HepG2 (cell line): ENCODE results near the gene NEBL. TPM values are rescaled to one million over a fixed set of nuclear protein-coding genes. Genes with fewer than 3 reads are reported as not detected.

ENCODE experiments used
- ATAC-seq: fragments of 200-7000 bp; cut with Tn5 transposase; 3 replicates; pipeline ENCODE4 v1.9.1; 2020; ENCODE audit warnings: mild to moderate bottlenecking, moderate library complexity
- BruUV-seq: library from RNA; stranded (reverse); fragments of 400-500 nt; replicated peaks from 2 replicates; lab custom pipeline; 2021; lab: Mats Ljungman, UMichigan
- CTCF ChIA-PET: fragments of 300-600 bp; formaldehyde crosslinking; extraction: SDS; loops from one replicate; lab custom pipeline; 2021; ENCODE audit warnings: low total read pairs, inconsistent platforms, low intra/inter-chr PET ratio; lab: Yijun Ruan, JAX
- POLR2A ChIA-PET: fragments of 350-600 bp; sonication (Branson Sonifier 250); formaldehyde crosslinking; loops from one replicate; lab custom pipeline; 2020; ENCODE audit warnings: antibody characterized with exemption, inconsistent platforms; lab: Yijun Ruan, JAX
- DNase-seq: peaks from one replicate; pipeline ENCODE4 v3.0.0-alpha.2; 2015; ENCODE audit warnings: low spot score
- FAIRE-seq: peaks from 3 replicates; lab custom pipeline; 2011; peaks lifted over from hg19 to GRCh38; lab: Jason Lieb, UNC
- H2AFZ ChIP-seq: one replicate; pipeline ENCODE4 v1.6.1; 2011; ENCODE audit warnings: low read length, inconsistent platforms
- H3K27ac ChIP-seq: fragments of 300-600 bp; 3 replicates; pipeline ENCODE4 v1.8.0; 2011; ENCODE audit warnings: mixed run types, mild to moderate bottlenecking, mixed read lengths, low read length, inconsistent platforms; ENCODE audit not compliant: insufficient read depth; ENCODE audit errors: extremely low read length
- H3K27me3 ChIP-seq, 2 experiments: fragments of 200-600 bp in 1 of 2; 2 replicates in 1 of 2; 3 replicates in 1 of 2; pipeline versions ENCODE4 v1.6.0 to v1.8.0; 2011; ENCODE audit warnings: low read length in 2 of 2, mild to moderate bottlenecking in 2 of 2, moderate library complexity in 2 of 2, inconsistent platforms in 1 of 2; ENCODE audit not compliant: insufficient read depth in 2 of 2, control insufficient read depth in 1 of 2
- H3K36me3 ChIP-seq, 2 experiments: fragments of 200-600 bp in 1 of 2; replicated peaks in 1 of 2; 2 replicates in 1 of 2; 3 replicates in 1 of 2; pipeline versions ENCODE4 v1.5.1 to v1.8.0; 2011; ENCODE audit warnings: low read length in 2 of 2, inconsistent platforms in 1 of 2; ENCODE audit not compliant: insufficient read depth in 2 of 2, control insufficient read depth in 1 of 2
- H3K4me1 ChIP-seq: 2 replicates; pipeline ENCODE4 v1.5.1; 2012; ENCODE audit warnings: low read length, inconsistent platforms; ENCODE audit not compliant: insufficient read depth
- H3K4me2 ChIP-seq: 2 replicates; pipeline ENCODE4 v1.6.0; 2011; ENCODE audit warnings: low read depth, low read length, inconsistent platforms
- H3K4me3 ChIP-seq, 3 experiments: fragments of 200-600 bp in 1 of 3; sonication (generic), shearing (Covaris generic) in 1 of 3; replicated peaks in 1 of 3; 2 replicates each; pipeline ENCODE4 v1.5.1; 2011 to 2016; ENCODE audit warnings: low read length in 3 of 3, inconsistent platforms in 2 of 3, low read depth in 2 of 3, mild to moderate bottlenecking in 2 of 3, control low read depth in 1 of 3, mixed read lengths in 1 of 3; ENCODE audit not compliant: insufficient read depth in 1 of 3
- H3K79me2 ChIP-seq: one replicate; pipeline ENCODE4 v1.6.1; 2011; ENCODE audit warnings: low read length, inconsistent platforms; ENCODE audit not compliant: insufficient read depth
- H3K9ac ChIP-seq: 2 replicates; pipeline ENCODE4 v1.6.0; 2011; ENCODE audit warnings: mild to moderate bottlenecking, low read depth, low read length, inconsistent platforms; ENCODE audit not compliant: insufficient read depth
- H3K9me3 ChIP-seq: 2 replicates; pipeline ENCODE4 v1.5.1; 2012; ENCODE audit warnings: mild to moderate bottlenecking, low read length
- H4K20me1 ChIP-seq: 2 replicates; pipeline ENCODE4 v1.6.0; 2011; ENCODE audit warnings: inconsistent platforms, mild to moderate bottlenecking, low read length, moderate library complexity; ENCODE audit not compliant: insufficient read depth
- BORCS8-MEF2B ChIP-seq: sonication (generic); formaldehyde crosslinking; IDR thresholded peaks from 2 replicates; pipeline ENCODE4 v1.8.0; 2022; ENCODE audit warnings: mild to moderate bottlenecking, missing genetic modification reagents
- FOXK1 ChIP-seq: sonication (generic); formaldehyde crosslinking; IDR thresholded peaks from 2 replicates; pipeline ENCODE4 v1.4.0; 2020; ENCODE audit warnings: low read depth, missing genetic modification reagents, borderline replicate concordance
- JARID2 ChIP-seq: sonication (generic); formaldehyde crosslinking; IDR thresholded peaks from 2 replicates; pipeline ENCODE4 v1.8.1; 2023; ENCODE audit warnings: missing genetic modification reagents, inconsistent platforms; ENCODE audit not compliant: insufficient replicate concordance
- MED8 ChIP-seq: sonication (generic); formaldehyde crosslinking; IDR thresholded peaks from 2 replicates; pipeline ENCODE4 v1.8.1; 2023; ENCODE audit warnings: mild to moderate bottlenecking, missing genetic modification reagents; ENCODE audit not compliant: insufficient replicate concordance
- NRL ChIP-seq: sonication (generic); formaldehyde crosslinking; IDR thresholded peaks from 2 replicates; pipeline ENCODE4 v1.5.0; 2020; ENCODE audit warnings: missing genetic modification reagents, mild to moderate bottlenecking, moderate library complexity, borderline replicate concordance
- TP53 ChIP-seq: sonication (generic); formaldehyde crosslinking; conservative IDR thresholded peaks from 2 replicates; pipeline ENCODE4 v1.4.0; 2020; ENCODE audit warnings: missing genetic modification reagents
- ZMAT5 ChIP-seq: sonication (generic); formaldehyde crosslinking; IDR thresholded peaks from 2 replicates; pipeline ENCODE4 v1.5.0; 2020; ENCODE audit warnings: mild to moderate bottlenecking, low read depth, missing genetic modification reagents, borderline replicate concordance
- ZNF232 ChIP-seq: sonication (generic); formaldehyde crosslinking; IDR thresholded peaks from 2 replicates; pipeline ENCODE4 v1.4.0; 2020; ENCODE audit warnings: missing genetic modification reagents, borderline replicate concordance
- ZNF333 ChIP-seq: sonication (generic); formaldehyde crosslinking; IDR thresholded peaks from 2 replicates; pipeline ENCODE4 v1.4.0; 2020; ENCODE audit warnings: mild to moderate bottlenecking, missing genetic modification reagents, borderline replicate concordance
- ZNF580 ChIP-seq: IDR thresholded peaks from 2 replicates; pipeline ENCODE4 v1.6.1; 2016; ENCODE audit warnings: low read depth, borderline replicate concordance
- ZNF724P ChIP-seq: sonication (generic); formaldehyde crosslinking; IDR thresholded peaks from 2 replicates; pipeline ENCODE4 v1.8.0; 2022; ENCODE audit warnings: missing genetic modification reagents, borderline replicate concordance
- ZSCAN22 ChIP-seq: sonication (generic); formaldehyde crosslinking; IDR thresholded peaks from 2 replicates; pipeline ENCODE4 v1.4.0; 2020; ENCODE audit warnings: mild to moderate bottlenecking, missing genetic modification reagents
- WGBS: methylation state at CpG from one replicate; pipeline ENCODE4 v1.1.6; 2017; ENCODE audit warnings: low lambda C conversion rate; 5-methylcytosine and 5-hydroxymethylcytosine counted together
- in situ Hi-C: cut with HindIII; loops from 2 replicates; pipeline ENCODE4 v1.10.0; 2017; ENCODE audit warnings: low pct_unique_long_range_greater_than_20kb; ENCODE audit not compliant: extremely low pct_ligation_motif_present
- intact Hi-C: fragments of 100-400 bp; cut with micrococcal nuclease; formaldehyde crosslinking; loops from one replicate; pipeline ENCODE4 v1.10.0; 2022; ENCODE audit not compliant: unreplicated experiment
- polyA plus RNA-seq, 8 experiments: library from polyadenylated mRNA; depleted of rRNA in 3 of 8; stranded (reverse) in 7 of 8; unstranded in 1 of 8; fragments of >200 nt; fragmentation: Illumina TruSeq in 4 of 8; extraction: Trizol in 4 of 8; gene quantifications; 2 replicates each; pipeline versions ENCODE4 v1.2.1 to v1.2.3, GENCODE V29; 2011 to 2016; ENCODE audit warnings: low read depth in 4 of 8, missing spikeins in 1 of 8, mixed read lengths in 1 of 8; ENCODE audit not compliant: insufficient read depth in 1 of 8
- total RNA-seq, 5 experiments: library from RNA; depleted of rRNA; stranded (reverse); fragments of >200 nt; fragmentation: Illumina TruSeq; extraction: Trizol; gene quantifications; 2 replicates each; pipeline ENCODE4 v1.2.3, GENCODE V29; 2016; ENCODE audit warnings: low read depth in 1 of 5
- TF ChIP-seq, protein P1 (sequence below): sonication (generic); formaldehyde crosslinking; IDR thresholded peaks from one replicate; pipeline ENCODE4 v1.5.1; 2020; ENCODE audit warnings: mild to moderate bottlenecking, missing genetic modification reagents; ENCODE audit errors: not compliant biosample characterization

NEBL gene
- total and polyA plus RNA-seq, 2 of the 13 experiments (the other 11 are each of a cell fraction or from before 2014, with no cell fraction given): not detected

DNA sequence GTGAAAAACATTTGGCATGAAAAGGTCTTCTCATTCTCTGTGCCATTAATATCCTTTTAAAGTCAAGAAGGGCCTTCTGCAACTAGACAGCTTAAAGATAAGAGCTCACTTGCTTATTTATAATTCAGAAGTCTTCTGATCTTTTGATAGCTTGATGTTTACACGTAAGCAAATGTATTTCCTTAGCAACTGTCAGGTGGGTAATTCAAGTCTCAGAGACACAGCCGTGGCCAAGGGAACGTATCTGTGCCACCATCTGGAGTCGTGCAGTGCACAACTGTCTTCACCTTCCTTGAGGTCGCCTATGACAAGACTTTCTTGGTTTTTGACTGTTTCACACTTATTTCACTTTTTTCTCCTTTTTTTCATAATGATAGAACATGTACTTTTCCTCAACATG, 4.0 kb upstream of the NEBL start (continued):
- TF ChIP-seq FOXK1 (CRISPR knock-in tag) (no peak), TP53 (CRISPR knock-in tag) (no peak), NRL (CRISPR knock-in tag) (no peak), ZNF724P (CRISPR knock-in tag) (no peak), ZNF232 (CRISPR knock-in tag) (no peak), JARID2 (CRISPR knock-in tag) (no peak)

GRCh38 chr10:20898866-20899535, 1.9 kb upstream of the NEBL start:
- 21% methylated on average over 3 of the region's 3 CpGs for WGBS
- H3K27me3 ChIP-seq: peaks cover 0 to 4% of the 10 kb centered on the region in 2 experiments; a peak in 1 of 5 replicates
- no peak overlapping the region for H3K27ac ChIP-seq
- DNase-seq (no peak), ATAC-seq (no peak), FAIRE-seq (no peak)
- no TSS peak for BruUV-seq
- CTCF ChIA-PET: no interaction called here
- H3K4me3 ChIP-seq: no peak overlapping the region
- intact Hi-C loops (no loop called here), in situ Hi-C loops (no loop called here)
- H3K4me1 ChIP-seq: no peaks in the 10 kb centered on the region
- no peaks in the 10 kb centered on the region for H3K79me2 ChIP-seq
- H3K9ac ChIP-seq: no peak overlapping the region
- POLR2A ChIA-PET: no interaction called here
- H3K4me2 ChIP-seq: no peak overlapping the region
- H4K20me1 ChIP-seq: no peaks in the 10 kb centered on the region
- H3K9me3 ChIP-seq: no peaks in the 10 kb centered on the region
- no peaks in the 10 kb centered on the region for H3K36me3 ChIP-seq
- H2AFZ ChIP-seq: no peak overlapping the region
- TF ChIP-seq ZMAT5 (CRISPR knock-in tag) (no peak), MED8 (CRISPR knock-in tag) (no peak), ZSCAN22 (CRISPR knock-in tag) (no peak), BORCS8-MEF2B (no peak), ZNF333 (CRISPR knock-in tag) (no peak), ZNF580 (CRISPR knock-in tag) (no peak)
- TF ChIP-seq, protein P1, sequence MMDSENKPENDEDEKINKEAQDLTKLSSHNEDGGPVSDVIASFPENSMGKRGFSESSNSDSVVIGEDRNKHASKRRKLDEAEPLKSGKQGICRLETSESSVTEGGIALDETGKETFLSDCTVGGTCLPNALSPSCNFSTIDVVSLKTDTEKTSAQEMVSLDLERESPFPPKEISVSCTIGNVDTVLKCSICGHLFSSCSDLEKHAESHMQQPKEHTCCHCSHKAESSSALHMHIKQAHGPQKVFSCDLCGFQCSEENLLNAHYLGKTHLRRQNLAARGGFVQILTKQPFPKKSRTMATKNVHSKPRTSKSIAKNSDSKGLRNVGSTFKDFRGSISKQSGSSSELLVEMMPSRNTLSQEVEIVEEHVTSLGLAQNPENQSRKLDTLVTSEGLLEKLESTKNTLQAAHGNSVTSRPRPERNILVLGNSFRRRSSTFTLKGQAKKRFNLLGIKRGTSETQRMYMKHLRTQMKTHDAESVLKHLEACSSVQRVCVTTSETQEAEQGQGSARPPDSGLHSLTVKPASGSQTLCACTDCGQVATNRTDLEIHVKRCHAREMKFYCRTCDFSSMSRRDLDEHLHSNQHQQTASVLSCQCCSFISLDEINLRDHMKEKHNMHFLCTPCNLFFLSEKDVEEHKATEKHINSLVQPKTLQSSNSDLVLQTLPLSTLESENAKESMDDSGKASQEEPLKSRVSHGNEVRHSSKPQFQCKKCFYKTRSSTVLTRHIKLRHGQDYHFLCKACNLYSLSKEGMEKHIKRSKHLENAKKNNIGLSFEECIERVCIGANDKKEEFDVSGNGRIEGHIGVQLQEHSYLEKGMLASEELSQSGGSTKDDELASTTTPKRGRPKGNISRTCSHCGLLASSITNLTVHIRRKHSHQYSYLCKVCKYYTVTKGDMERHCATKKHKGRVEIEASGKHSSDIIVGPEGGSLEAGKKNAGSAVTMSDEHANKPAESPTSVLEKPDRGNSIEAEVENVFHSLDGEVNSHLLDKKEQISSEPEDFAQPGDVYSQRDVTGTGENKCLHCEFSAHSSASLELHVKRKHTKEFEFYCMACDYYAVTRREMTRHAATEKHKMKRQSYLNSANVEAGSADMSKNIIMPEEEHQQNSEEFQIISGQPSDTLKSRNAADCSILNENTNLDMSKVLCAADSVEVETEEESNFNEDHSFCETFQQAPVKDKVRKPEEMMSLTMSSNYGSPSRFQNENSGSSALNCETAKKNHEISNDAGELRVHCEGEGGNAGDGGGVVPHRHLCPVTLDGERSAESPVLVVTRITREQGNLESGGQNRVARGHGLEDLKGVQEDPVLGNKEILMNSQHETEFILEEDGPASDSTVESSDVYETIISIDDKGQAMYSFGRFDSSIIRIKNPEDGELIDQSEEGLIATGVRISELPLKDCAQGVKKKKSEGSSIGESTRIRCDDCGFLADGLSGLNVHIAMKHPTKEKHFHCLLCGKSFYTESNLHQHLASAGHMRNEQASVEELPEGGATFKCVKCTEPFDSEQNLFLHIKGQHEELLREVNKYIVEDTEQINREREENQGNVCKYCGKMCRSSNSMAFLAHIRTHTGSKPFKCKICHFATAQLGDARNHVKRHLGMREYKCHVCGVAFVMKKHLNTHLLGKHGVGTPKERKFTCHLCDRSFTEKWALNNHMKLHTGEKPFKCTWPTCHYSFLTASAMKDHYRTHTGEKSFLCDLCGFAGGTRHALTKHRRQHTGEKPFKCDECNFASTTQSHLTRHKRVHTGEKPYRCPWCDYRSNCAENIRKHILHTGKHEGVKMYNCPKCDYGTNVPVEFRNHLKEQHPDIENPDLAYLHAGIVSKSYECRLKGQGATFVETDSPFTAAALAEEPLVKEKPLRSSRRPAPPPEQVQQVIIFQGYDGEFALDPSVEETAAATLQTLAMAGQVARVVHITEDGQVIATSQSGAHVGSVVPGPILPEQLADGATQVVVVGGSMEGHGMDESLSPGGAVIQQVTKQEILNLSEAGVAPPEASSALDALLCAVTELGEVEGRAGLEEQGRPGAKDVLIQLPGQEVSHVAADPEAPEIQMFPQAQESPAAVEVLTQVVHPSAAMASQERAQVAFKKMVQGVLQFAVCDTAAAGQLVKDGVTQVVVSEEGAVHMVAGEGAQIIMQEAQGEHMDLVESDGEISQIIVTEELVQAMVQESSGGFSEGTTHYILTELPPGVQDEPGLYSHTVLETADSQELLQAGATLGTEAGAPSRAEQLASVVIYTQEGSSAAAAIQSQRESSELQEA (CRISPR knock-in tag): no peak
